Measurements from ENCODE around the gene TRIM59.

DNA sequence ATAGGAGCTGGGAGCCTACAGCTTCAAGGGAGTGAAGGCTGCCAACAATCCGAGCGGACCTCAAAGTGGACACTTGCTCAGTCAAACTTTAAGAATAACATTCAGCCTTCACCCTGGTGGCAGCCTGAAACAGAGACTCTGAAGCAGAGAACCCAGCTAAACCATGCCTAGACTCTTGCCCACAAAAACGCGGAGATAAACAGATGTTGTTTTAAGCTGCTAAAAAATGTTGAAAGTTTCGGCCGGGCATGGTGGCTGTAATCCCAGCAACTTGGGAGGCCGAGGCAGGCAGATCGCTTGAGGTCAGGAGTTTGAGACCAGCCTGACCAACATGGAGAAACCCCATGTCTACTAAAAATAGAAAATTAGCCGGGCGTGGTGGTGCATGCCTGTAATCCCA, 29.8 kb upstream of the TRIM59 start:
- no peak for TF ChIP-seq POLR2A (IDR thresholded peaks at IDR 0.05)
- TF ChIP-seq, protein P1, sequence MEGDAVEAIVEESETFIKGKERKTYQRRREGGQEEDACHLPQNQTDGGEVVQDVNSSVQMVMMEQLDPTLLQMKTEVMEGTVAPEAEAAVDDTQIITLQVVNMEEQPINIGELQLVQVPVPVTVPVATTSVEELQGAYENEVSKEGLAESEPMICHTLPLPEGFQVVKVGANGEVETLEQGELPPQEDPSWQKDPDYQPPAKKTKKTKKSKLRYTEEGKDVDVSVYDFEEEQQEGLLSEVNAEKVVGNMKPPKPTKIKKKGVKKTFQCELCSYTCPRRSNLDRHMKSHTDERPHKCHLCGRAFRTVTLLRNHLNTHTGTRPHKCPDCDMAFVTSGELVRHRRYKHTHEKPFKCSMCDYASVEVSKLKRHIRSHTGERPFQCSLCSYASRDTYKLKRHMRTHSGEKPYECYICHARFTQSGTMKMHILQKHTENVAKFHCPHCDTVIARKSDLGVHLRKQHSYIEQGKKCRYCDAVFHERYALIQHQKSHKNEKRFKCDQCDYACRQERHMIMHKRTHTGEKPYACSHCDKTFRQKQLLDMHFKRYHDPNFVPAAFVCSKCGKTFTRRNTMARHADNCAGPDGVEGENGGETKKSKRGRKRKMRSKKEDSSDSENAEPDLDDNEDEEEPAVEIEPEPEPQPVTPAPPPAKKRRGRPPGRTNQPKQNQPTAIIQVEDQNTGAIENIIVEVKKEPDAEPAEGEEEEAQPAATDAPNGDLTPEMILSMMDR (IDR thresholded peaks at IDR 0.05): no peak
